Measurements from ENCODE around the gene SH3PXD2A.
A peak's percentile ranks its signal among the peaks of the same experiment; 100 is the strongest.

Gene SH3PXD2A

GRCh38 chr10:103836861-103837260, 18.5 kb downstream of the SH3PXD2A start (continued):
- TF ChIP-seq ZNF529 (tag by site-specific recombination; IDR thresholded peaks at IDR 0.05; ENCODE audit: insufficient replicate concordance) (no peak), ZNF335 (tag by site-specific recombination; conservative IDR thresholded peaks at IDR 0.05) (peak; percentile 74), ZBTB48 (tag by site-specific recombination; IDR thresholded peaks at IDR 0.05) (no peak), ZNF433 (tag by site-specific recombination; IDR thresholded peaks at IDR 0.05; ENCODE audit: low read depth) (no peak), YY2 (tag by site-specific recombination; IDR thresholded peaks at IDR 0.05) (no peak)

- Histone ChIP-seq H3K36me3 (ENCODE audit: control insufficient read depth in 2 of 2, insufficient read depth in 1 of 2, low read length in 2 of 2) (no peaks in the 10 kb centered on the region), H3K27ac (ENCODE audit: extremely low read depth, low read depth, low read length) (no peak overlapping the region), H3K9me3 (ENCODE audit: control insufficient read depth, insufficient read depth, low read depth, low read length) (0 out of 2 replicates have a peak, but pooled peaks cover 2% of the 10 kb centered on the region), H3K4me3 (ENCODE audit: low read depth, low read length) (no peak overlapping the region), H3K4me1 (ENCODE audit: control insufficient read depth, insufficient read depth, low read length) (peaks cover 15% of the 10 kb centered on the region)
- ChIA-PET CTCF (interaction anchor here (0.6 kb wide), 1 partner anchor 1034 kb away, joined by 6 read pairs; no protein-coding TSS in a partner anchor), POLR2A (no interaction called here)
- TF ChIP-seq GLI2 (tag by site-specific recombination; IDR thresholded peaks at IDR 0.05; ENCODE audit: borderline replicate concordance, low read depth) (no peak), PBX3 (CRISPR knock-in tag; IDR thresholded peaks at IDR 0.05) (no peak), ZNF138 (tag by site-specific recombination; IDR thresholded peaks at IDR 0.05; ENCODE audit: borderline replicate concordance) (no peak), ZNF211 (tag by site-specific recombination; IDR thresholded peaks at IDR 0.05; ENCODE audit: low read depth) (no peak), KLF8 (tag by site-specific recombination; IDR thresholded peaks at IDR 0.05) (no peak), ZNF488 (tag by site-specific recombination; IDR thresholded peaks at IDR 0.05) (0 out of 2 replicates have a peak, but pooled peaks have one; percentile 36), ZBTB48 (tag by site-specific recombination; IDR thresholded peaks at IDR 0.05) (no peak), ZNF175 (tag by site-specific recombination; IDR thresholded peaks at IDR 0.05) (no peak), ZNF555 (tag by site-specific recombination; conservative IDR thresholded peaks at IDR 0.05) (no peak), KLF1 (tag by site-specific recombination; IDR thresholded peaks at IDR 0.05) (no peak), ZNF184 (tag by site-specific recombination; IDR thresholded peaks at IDR 0.05) (no peak), ZNF76 (tag by site-specific recombination; IDR thresholded peaks at IDR 0.05; ENCODE audit: borderline replicate concordance, low read depth) (no peak), YY2 (tag by site-specific recombination; IDR thresholded peaks at IDR 0.05) (0 out of 2 replicates have a peak, but pooled peaks have one; percentile 17), ZNF645 (tag by site-specific recombination; IDR thresholded peaks at IDR 0.05) (0 out of 2 replicates have a peak, but pooled peaks have one; percentile 43), ZNF221 (tag by site-specific recombination; IDR thresholded peaks at IDR 0.05; ENCODE audit: borderline replicate concordance) (no peak), PRDM10 (tag by site-specific recombination; IDR thresholded peaks at IDR 0.05) (no peak), ZNF747 (tag by site-specific recombination; IDR thresholded peaks at IDR 0.05) (no peak), ZFP41 (tag by site-specific recombination; IDR thresholded peaks at IDR 0.05; ENCODE audit: borderline replicate concordance) (no peak), ZNF837 (tag by site-specific recombination; IDR thresholded peaks at IDR 0.05) (no peak), ZNF610 (tag by site-specific recombination; IDR thresholded peaks at IDR 0.05; ENCODE audit: borderline replicate concordance) (no peak), ZNF202 (tag by site-specific recombination; IDR thresholded peaks at IDR 0.05; ENCODE audit: borderline replicate concordance) (no peak), ZNF350 (tag by site-specific recombination; IDR thresholded peaks at IDR 0.05) (no peak), TCF7L2 (IDR thresholded peaks at IDR 0.05; ENCODE audit: borderline replicate concordance, low read depth, low read length) (no peak), MYNN (tag by site-specific recombination; IDR thresholded peaks at IDR 0.05; ENCODE audit: borderline replicate concordance) (no peak), ZNF398 (tag by site-specific recombination; IDR thresholded peaks at IDR 0.05) (no peak), ZFHX2 (tag by site-specific recombination; conservative IDR thresholded peaks at IDR 0.05) (peak; percentile 21; the same call in 1 of the 2 replicates)
Observed at GRCh38 chr10:103836273-103836672, 19.1 kb downstream of the SH3PXD2A start.
